ENCODE results near the gene CEP295NL.

Gene CEP295NL

GRCh38 chr17:78925234-78925633, 22.2 kb upstream of the CEP295NL start, which contains the start of gene TIMP2:
TIMP2 (minus strand) TSS chr17:78925387; CDS start chr17:78925088, 299 bp downstream.
- Histone ChIP-seq H3K9me3 (no peaks in the 10 kb centered on the region), H3K27me3 (no peaks in the 10 kb centered on the region), H3K4me1 (ENCODE audit: control insufficient read depth in 1 of 2, insufficient read depth in 1 of 2, low read depth in 1 of 2, low read length in 1 of 2) (peaks cover 43 to 44% of the 10 kb centered on the region in 2 experiments), H3K4me3 (ENCODE audit: low read depth in 1 of 2, low read length in 1 of 2) (peak within 1 kb of the TSS; percentile 93 to 99), H3K36me3 (peaks cover 11% of the 10 kb centered on the region), H3K27ac (peak within 1 kb of the TSS; percentile 99)
- TF ChIP-seq, protein P1, sequence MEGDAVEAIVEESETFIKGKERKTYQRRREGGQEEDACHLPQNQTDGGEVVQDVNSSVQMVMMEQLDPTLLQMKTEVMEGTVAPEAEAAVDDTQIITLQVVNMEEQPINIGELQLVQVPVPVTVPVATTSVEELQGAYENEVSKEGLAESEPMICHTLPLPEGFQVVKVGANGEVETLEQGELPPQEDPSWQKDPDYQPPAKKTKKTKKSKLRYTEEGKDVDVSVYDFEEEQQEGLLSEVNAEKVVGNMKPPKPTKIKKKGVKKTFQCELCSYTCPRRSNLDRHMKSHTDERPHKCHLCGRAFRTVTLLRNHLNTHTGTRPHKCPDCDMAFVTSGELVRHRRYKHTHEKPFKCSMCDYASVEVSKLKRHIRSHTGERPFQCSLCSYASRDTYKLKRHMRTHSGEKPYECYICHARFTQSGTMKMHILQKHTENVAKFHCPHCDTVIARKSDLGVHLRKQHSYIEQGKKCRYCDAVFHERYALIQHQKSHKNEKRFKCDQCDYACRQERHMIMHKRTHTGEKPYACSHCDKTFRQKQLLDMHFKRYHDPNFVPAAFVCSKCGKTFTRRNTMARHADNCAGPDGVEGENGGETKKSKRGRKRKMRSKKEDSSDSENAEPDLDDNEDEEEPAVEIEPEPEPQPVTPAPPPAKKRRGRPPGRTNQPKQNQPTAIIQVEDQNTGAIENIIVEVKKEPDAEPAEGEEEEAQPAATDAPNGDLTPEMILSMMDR (IDR thresholded peaks at IDR 0.05), result peak; percentile 88

GRCh38 chr17:78924481-78925151, 21.6 kb upstream of the CEP295NL start:
- H3K9me3 ChIP-seq, result no peaks in the 10 kb centered on the region
- peak overlapping the region; percentile 99 for H3K27ac ChIP-seq
- peaks cover 49 to 50% of the 10 kb centered on the region in 2 experiments for H3K4me1 ChIP-seq (ENCODE audit: control insufficient read depth in 1 of 2, insufficient read depth in 1 of 2, low read depth in 1 of 2, low read length in 1 of 2)
- H3K4me3 ChIP-seq (ENCODE audit: low read depth in 1 of 2, low read length in 1 of 2), result peak overlapping the region; percentile 93 to 99
- peaks cover 13% of the 10 kb centered on the region for H3K36me3 ChIP-seq
- no peaks in the 10 kb centered on the region for H3K27me3 ChIP-seq
- TF ChIP-seq, protein P1 (IDR thresholded peaks at IDR 0.05), result no peak

DNA sequence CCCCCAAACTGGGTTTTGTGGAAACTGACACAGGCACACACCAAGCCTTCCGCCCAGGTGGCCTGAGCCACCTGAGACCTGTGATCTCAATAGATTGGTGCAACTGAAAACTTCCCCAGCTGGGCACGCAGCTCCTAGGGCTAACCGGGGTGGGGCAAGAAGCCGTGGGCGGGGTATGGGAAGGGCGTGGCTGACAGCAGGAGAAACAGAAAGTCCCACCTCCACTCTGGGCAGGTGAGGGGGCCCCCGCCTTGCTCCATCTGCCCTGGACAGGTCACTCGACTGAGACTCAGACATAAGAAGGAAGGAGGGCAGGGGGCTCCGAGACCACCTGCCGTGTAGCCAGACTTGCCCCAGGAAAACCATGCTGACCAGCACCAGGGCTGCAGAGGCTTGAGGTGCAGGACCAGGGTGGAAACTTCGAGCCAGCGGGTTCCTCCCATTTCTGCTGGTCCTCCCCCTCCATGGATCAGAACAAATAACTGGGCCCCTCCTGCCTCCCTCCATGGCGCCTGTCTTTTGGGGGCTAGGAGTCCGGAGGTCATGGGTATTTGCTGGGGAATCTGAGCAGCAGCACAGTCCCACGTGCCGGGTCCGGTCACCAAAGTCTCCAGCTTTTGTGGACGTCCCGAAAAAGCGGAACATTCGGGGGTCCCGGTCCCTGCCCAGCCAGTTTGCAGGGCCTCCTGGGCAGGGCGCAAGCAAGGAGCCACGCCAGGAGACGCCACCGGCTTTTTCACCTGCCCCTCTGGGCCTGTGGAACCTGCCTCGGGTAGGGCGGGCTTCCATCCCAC, 20.9 kb upstream of the CEP295NL start:
- Histone ChIP-seq H3K4me3 (ENCODE audit: low read depth in 1 of 2, low read length in 1 of 2) (peak overlapping the region; percentile 93 to 99), H3K27ac (peak overlapping the region; percentile 99), H3K4me1 (ENCODE audit: control insufficient read depth in 1 of 2, insufficient read depth in 1 of 2, low read depth in 1 of 2, low read length in 1 of 2) (peaks cover 57% of the 10 kb centered on the region in 2 experiments), H3K36me3 (peaks cover 13% of the 10 kb centered on the region), H3K27me3 (no peaks in the 10 kb centered on the region), H3K9me3 (no peaks in the 10 kb centered on the region)
- TF ChIP-seq, protein P1 (IDR thresholded peaks at IDR 0.05), result no peak

- H3K27me3 ChIP-seq, result no peaks in the 10 kb centered on the region
- peak overlapping the region; percentile 99 for H3K27ac ChIP-seq
- H3K36me3 ChIP-seq, result peaks cover 13% of the 10 kb centered on the region
- TF ChIP-seq, protein P1 (IDR thresholded peaks at IDR 0.05), result no peak
- peaks cover 66% of the 10 kb centered on the region in 2 experiments for H3K4me1 ChIP-seq (ENCODE audit: control insufficient read depth in 1 of 2, insufficient read depth in 1 of 2, low read depth in 1 of 2, low read length in 1 of 2)
- peak overlapping the region; percentile 93 to 99 for H3K4me3 ChIP-seq (ENCODE audit: low read depth in 1 of 2, low read length in 1 of 2)
- no peaks in the 10 kb centered on the region for H3K9me3 ChIP-seq
These were observed 20.0 kb upstream of the CEP295NL start for GRCh38 chr17:78922816-78923498.

DNA sequence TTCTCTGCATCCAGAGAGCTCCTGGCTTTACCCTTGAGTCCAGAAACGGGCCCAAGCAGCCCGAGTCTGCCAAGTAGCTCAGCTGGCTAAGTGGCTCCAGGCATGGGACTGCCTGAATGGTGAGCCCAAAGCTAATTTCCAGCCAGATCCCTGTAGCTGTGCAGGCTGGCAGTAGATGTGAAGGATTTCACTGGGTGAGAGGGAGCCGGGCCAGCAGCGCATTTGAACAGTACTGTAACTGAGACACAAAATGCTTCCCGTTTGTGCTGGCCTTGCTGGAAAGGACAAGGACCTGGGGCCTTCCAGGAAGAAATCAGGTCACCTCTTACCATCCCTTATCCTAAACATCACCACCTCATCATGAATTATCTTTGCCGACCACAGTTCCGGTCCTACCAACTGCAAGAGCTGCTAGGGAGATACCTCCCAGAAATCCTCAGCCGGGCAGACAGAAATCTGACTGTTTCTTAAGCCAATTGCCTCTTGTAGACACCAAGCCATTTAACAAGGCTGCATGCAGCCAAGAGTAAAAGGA, 18.5 kb upstream of the CEP295NL start:
- peaks cover 13% of the 10 kb centered on the region for H3K36me3 ChIP-seq
- H3K27ac ChIP-seq, result peak overlapping the region; percentile 99
- no peaks in the 10 kb centered on the region for H3K27me3 ChIP-seq
- TF ChIP-seq, protein P1 (IDR thresholded peaks at IDR 0.05), result no peak
- H3K4me1 ChIP-seq (ENCODE audit: control insufficient read depth in 1 of 2, insufficient read depth in 1 of 2, low read depth in 1 of 2, low read length in 1 of 2), result peaks cover 76 to 80% of the 10 kb centered on the region in 2 experiments
- H3K4me3 ChIP-seq (ENCODE audit: low read depth in 1 of 2, low read length in 1 of 2), result peak overlapping the region; percentile 15 to 18
- H3K9me3 ChIP-seq, result no peaks in the 10 kb centered on the region

Measured in neutrophil (primary cell).